Measurements from ENCODE around the gene CCDC148. TPM values are rescaled to one million over a fixed set of nuclear protein-coding genes. Genes with fewer than 3 reads are reported as not detected.

The CCDC148 gene
- total and polyA plus RNA-seq, 10 of the 15 experiments (the other 5 are each of a cell fraction or from before 2014, with no cell fraction given): 0.07 to 0.30 (median 0.18) TPM; not detected in 7

DNA sequence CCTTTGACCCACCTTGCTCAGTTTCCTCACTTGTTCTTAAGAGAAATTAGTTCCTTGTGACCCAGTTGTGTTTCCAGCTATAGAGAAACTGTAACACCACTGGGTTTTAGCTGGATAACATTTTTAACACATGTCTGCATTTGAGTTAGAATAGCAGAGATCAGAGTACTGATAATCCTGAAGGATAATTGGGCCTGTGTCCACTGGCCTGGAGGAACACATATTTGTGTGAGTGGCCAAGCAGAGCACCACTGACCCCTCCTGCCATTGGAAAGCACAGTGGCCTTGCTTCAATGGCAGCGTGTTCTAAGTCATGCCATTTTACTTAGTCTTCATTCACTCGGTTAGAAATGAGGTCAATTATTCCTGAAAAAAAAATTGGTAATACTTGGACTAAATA is 42.8 kb upstream of the CCDC148 start (continued):
- no peak for TF ChIP-seq ZNF384 (IDR thresholded peaks at IDR 0.05; ENCODE audit: borderline replicate concordance, low read depth, low read length)
- no peak for TF ChIP-seq FOXK2 (IDR thresholded peaks at IDR 0.05)
- TF ChIP-seq SREBF1 (IDR thresholded peaks at IDR 0.05; ENCODE audit: low read length): no peak

DNA sequence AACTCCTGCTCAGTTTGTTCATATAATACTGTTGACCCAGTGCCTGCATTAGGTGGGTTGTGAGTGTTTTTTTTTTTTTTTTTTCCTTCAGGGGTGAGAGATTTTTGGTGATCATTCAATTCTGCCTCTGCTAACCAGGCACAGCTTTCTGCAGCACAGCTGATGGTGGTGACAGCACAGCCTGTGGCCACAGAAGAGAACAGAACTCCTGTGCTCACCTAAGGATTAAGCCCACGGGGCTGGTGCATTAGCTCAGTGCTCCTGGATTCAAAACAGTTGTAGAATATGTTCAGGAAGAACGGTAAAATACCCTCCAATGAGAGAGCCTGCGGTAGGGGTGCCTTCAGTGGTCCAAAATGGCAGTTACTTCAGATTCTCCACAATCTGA is 42.2 kb upstream of the CCDC148 start:
- POLR2A ChIA-PET: interaction anchor here (0.6 kb wide), 1 partner anchor 38 kb away, joined by 6 read pairs; no protein-coding TSS in a partner anchor
- CTCF ChIA-PET: no interaction called here
- Histone ChIP-seq H3K27ac (ENCODE audit: control insufficient read depth, insufficient read depth) (no peak overlapping the region), H3K79me2 (ENCODE audit: control insufficient read depth, insufficient read depth, low read length) (no peaks in the 10 kb centered on the region), H3K36me3 (ENCODE audit: control insufficient read depth in 2 of 2, insufficient read depth in 2 of 2, low read length in 1 of 2) (no peaks in the 10 kb centered on the region), H3K4me3 (no peak overlapping the region), H3K9ac (ENCODE audit: control insufficient read depth, insufficient read depth, low read length) (no peak overlapping the region), H2AFZ (ENCODE audit: control insufficient read depth, low read depth, low read length) (no peak overlapping the region), H3K4me2 (ENCODE audit: control insufficient read depth, insufficient read depth) (no peak overlapping the region), H4K20me1 (ENCODE audit: control insufficient read depth, insufficient read depth) (no peaks in the 10 kb centered on the region), H3K27me3 (replicated peaks in 1 of 2; ENCODE audit: control insufficient read depth in 2 of 2, insufficient read depth in 2 of 2, low read length in 1 of 2) (no peaks in the 10 kb centered on the region), H3K9me3 (replicated peaks; ENCODE audit: control insufficient read depth, insufficient read depth, low read length) (no peaks in the 10 kb centered on the region), H3K4me1 (ENCODE audit: control insufficient read depth, insufficient read depth, low read length) (no peaks in the 10 kb centered on the region)
- intact Hi-C loops (cut with micrococcal nuclease; ENCODE audit: unreplicated experiment) (no loop called here), in situ Hi-C loops (cut with MboI) (no loop called here)
- FAIRE-seq (no peak), ATAC-seq (no peak), DNase-seq (ENCODE audit: low read depth, low spot score) (no peak)
- RAD21 ChIA-PET (ENCODE audit: unreplicated experiment): no interaction called here
- WGBS (ENCODE audit: insufficient coverage, insufficient replicate concordance, low lambda C conversion rate, missing lambda C conversion rate): 97% methylated on average over 3 of the region's 3 CpGs
- SMC1A ChIA-PET (ENCODE audit: uncharacterized antibody, unreplicated experiment): no interaction called here
- BruUV-seq (replicated peaks): no TSS peak
- TF ChIP-seq CHD2 (IDR thresholded peaks at IDR 0.05; ENCODE audit: borderline replicate concordance, low read depth, low read length) (no peak), MEF2A (IDR thresholded peaks at IDR 0.05; ENCODE audit: insufficient read depth, low read depth, low read length) (no peak), SMARCA5 (IDR thresholded peaks at IDR 0.05) (no peak), MYB (IDR thresholded peaks at IDR 0.05; ENCODE audit: borderline replicate concordance, low read depth, low read length) (no peak), TBL1XR1 (IDR thresholded peaks at IDR 0.05; ENCODE audit: low read depth, low read length) (no peak), IKZF2 (IDR thresholded peaks at IDR 0.05) (no peak), NR2C2 (IDR thresholded peaks at IDR 0.05; ENCODE audit: borderline replicate concordance, control insufficient read depth, insufficient read length, low read depth) (no peak), RAD21 (IDR thresholded peaks at IDR 0.05; ENCODE audit: insufficient read depth, low read depth, low read length) (no peak), FOXM1 (IDR thresholded peaks at IDR 0.05; ENCODE audit: low read depth, low read length) (no peak), SP1 (IDR thresholded peaks at IDR 0.05; ENCODE audit: low read depth, low read length) (no peak), SREBF1 (IDR thresholded peaks at IDR 0.05; ENCODE audit: low read length) (no peak), HDGF (IDR thresholded peaks at IDR 0.05) (no peak), FOS (IDR thresholded peaks at IDR 0.05; ENCODE audit: borderline replicate concordance, extremely low read depth, insufficient read length) (no peak), MEF2B (IDR thresholded peaks at IDR 0.05; ENCODE audit: partially characterized antibody, poor library complexity, severe bottlenecking) (no peak)
- TF ChIP-seq, protein P1, sequence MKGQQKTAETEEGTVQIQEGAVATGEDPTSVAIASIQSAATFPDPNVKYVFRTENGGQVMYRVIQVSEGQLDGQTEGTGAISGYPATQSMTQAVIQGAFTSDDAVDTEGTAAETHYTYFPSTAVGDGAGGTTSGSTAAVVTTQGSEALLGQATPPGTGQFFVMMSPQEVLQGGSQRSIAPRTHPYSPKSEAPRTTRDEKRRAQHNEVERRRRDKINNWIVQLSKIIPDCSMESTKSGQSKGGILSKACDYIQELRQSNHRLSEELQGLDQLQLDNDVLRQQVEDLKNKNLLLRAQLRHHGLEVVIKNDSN (IDR thresholded peaks at IDR 0.05; ENCODE audit: borderline replicate concordance, extremely low read length, insufficient read depth, low read depth, low read length): no peak
- TF ChIP-seq, protein P2, sequence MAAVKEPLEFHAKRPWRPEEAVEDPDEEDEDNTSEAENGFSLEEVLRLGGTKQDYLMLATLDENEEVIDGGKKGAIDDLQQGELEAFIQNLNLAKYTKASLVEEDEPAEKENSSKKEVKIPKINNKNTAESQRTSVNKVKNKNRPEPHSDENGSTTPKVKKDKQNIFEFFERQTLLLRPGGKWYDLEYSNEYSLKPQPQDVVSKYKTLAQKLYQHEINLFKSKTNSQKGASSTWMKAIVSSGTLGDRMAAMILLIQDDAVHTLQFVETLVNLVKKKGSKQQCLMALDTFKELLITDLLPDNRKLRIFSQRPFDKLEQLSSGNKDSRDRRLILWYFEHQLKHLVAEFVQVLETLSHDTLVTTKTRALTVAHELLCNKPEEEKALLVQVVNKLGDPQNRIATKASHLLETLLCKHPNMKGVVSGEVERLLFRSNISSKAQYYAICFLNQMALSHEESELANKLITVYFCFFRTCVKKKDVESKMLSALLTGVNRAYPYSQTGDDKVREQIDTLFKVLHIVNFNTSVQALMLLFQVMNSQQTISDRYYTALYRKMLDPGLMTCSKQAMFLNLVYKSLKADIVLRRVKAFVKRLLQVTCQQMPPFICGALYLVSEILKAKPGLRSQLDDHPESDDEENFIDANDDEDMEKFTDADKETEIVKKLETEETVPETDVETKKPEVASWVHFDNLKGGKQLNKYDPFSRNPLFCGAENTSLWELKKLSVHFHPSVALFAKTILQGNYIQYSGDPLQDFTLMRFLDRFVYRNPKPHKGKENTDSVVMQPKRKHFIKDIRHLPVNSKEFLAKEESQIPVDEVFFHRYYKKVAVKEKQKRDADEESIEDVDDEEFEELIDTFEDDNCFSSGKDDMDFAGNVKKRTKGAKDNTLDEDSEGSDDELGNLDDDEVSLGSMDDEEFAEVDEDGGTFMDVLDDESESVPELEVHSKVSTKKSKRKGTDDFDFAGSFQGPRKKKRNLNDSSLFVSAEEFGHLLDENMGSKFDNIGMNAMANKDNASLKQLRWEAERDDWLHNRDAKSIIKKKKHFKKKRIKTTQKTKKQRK (IDR thresholded peaks at IDR 0.05; ENCODE audit: low read depth, low read length): no peak
- TF ChIP-seq, protein P3, sequence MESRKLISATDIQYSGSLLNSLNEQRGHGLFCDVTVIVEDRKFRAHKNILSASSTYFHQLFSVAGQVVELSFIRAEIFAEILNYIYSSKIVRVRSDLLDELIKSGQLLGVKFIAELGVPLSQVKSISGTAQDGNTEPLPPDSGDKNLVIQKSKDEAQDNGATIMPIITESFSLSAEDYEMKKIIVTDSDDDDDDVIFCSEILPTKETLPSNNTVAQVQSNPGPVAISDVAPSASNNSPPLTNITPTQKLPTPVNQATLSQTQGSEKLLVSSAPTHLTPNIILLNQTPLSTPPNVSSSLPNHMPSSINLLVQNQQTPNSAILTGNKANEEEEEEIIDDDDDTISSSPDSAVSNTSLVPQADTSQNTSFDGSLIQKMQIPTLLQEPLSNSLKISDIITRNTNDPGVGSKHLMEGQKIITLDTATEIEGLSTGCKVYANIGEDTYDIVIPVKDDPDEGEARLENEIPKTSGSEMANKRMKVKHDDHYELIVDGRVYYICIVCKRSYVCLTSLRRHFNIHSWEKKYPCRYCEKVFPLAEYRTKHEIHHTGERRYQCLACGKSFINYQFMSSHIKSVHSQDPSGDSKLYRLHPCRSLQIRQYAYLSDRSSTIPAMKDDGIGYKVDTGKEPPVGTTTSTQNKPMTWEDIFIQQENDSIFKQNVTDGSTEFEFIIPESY (IDR thresholded peaks at IDR 0.05): no peak
